Smooth muscle cell (in vitro differentiated cells): ENCODE data around the gene MRPL57. TPM values are rescaled to one million over a fixed set of nuclear protein-coding genes. Genes with fewer than 3 reads are reported as not detected.
"Not testable (repeated sequence)": the region's sequence is repeated elsewhere in the genome, so short reads cannot be mapped to it uniquely, and the experiment has no call there.

Experiments used
- DNase-seq: peaks from one replicate; lab custom pipeline; 2025; ENCODE audit not compliant: unreplicated experiment; lab: John Stamatoyannopoulos, UW
- H2AFZ ChIP-seq: fragments of 200-600 bp; sonication (generic); 2 replicates; pipeline ENCODE4 v1.6.0; 2016; ENCODE audit warnings: antibody characterized with exemption, low read depth, mild to moderate bottlenecking
- H3F3A ChIP-seq: fragments of 200-600 bp; sonication (generic); 2 replicates; pipeline ENCODE4 v1.6.0; 2017; ENCODE audit warnings: antibody characterized with exemption, low read depth
- H3K27ac ChIP-seq: fragments of 200-600 bp; sonication (generic); 2 replicates; pipeline ENCODE4 v1.5.1; 2016; ENCODE audit warnings: low read depth, mild to moderate bottlenecking
- H3K27me3 ChIP-seq: fragments of 200-600 bp; sonication (generic); 2 replicates; pipeline ENCODE4 v1.6.1; 2016; ENCODE audit warnings: low read depth, mild to moderate bottlenecking
- H3K36me3 ChIP-seq: fragments of 200-600 bp; sonication (generic); 2 replicates; pipeline ENCODE4 v1.5.1; 2016; ENCODE audit warnings: low read depth
- H3K4me1 ChIP-seq: fragments of 200-600 bp; sonication (generic); 2 replicates; pipeline ENCODE4 v1.5.1; 2016; ENCODE audit warnings: low read depth
- H3K4me2 ChIP-seq: fragments of 200-600 bp; sonication (generic); 2 replicates; pipeline ENCODE4 v1.6.0; 2016; ENCODE audit warnings: mild to moderate bottlenecking
- H3K4me3 ChIP-seq: fragments of 200-600 bp; sonication (generic); 2 replicates; pipeline ENCODE4 v1.5.1; 2016; ENCODE audit warnings: mild to moderate bottlenecking
- H3K79me2 ChIP-seq: fragments of 200-600 bp; sonication (generic); 2 replicates; pipeline ENCODE4 v1.6.0; 2016; ENCODE audit warnings: low read depth, mild to moderate bottlenecking
- H3K9ac ChIP-seq: fragments of 200-600 bp; sonication (generic); 2 replicates; pipeline ENCODE4 v1.6.0; 2016; ENCODE audit warnings: low read depth
- H3K9me3 ChIP-seq: fragments of 200-600 bp; sonication (generic); replicated peaks from 2 replicates; pipeline ENCODE4 v1.5.1; 2016; ENCODE audit warnings: low read depth
- H4K20me1 ChIP-seq: fragments of 200-600 bp; sonication (generic); 2 replicates; pipeline ENCODE4 v1.6.0; 2016; ENCODE audit warnings: low read depth
- CTCF ChIP-seq: fragments of 200-600 bp; sonication (generic); IDR thresholded peaks from 2 replicates; pipeline ENCODE4 v1.5.1; 2017; ENCODE audit warnings: borderline replicate concordance, mild to moderate bottlenecking, antibody characterized with exemption; ENCODE audit not compliant: insufficient read depth, poor library complexity, severe bottlenecking
- WGBS: methylation state at CpG from one replicate; pipeline ENCODE4 v1.1.7; 2016; ENCODE audit warnings: low lambda C conversion rate; 5-methylcytosine and 5-hydroxymethylcytosine counted together
- polyA plus RNA-seq: library from polyadenylated mRNA; unstranded; fragments of >200 nt; fragmentation: Nextera tagmentation; extraction: Ambion mirVana; gene quantifications from 2 replicates; pipeline ENCODE4 v1.2.1, GENCODE V29; 2016
- total RNA-seq: library from RNA; depleted of rRNA; stranded (reverse); fragments of >200 nt; gene quantifications from 2 replicates; pipeline ENCODE4 v1.2.3, GENCODE V29; 2014

Gene MRPL57
- total and polyA plus RNA-seq, 2 experiments from 2014 or later, result 18.6 to 31.0 TPM

- no peaks in the 10 kb centered on the region for H3F3A ChIP-seq
- WGBS, result 96% methylated on average over 2 of the region's 2 CpGs
- no peaks in the 10 kb centered on the region for H3K27me3 ChIP-seq
- peaks cover 8% of the 10 kb centered on the region for H3K4me1 ChIP-seq
- H3K9me3 ChIP-seq, result no peaks in the 10 kb centered on the region
- no peak overlapping the region for H2AFZ ChIP-seq
- DNase-seq, result no peak
- H3K4me3 ChIP-seq, result no peak overlapping the region
- no peak overlapping the region for H3K27ac ChIP-seq
- TF ChIP-seq CTCF, result no peak
- no peak overlapping the region for H3K4me2 ChIP-seq
- H4K20me1 ChIP-seq, result no peaks in the 10 kb centered on the region
- H3K9ac ChIP-seq, result no peak overlapping the region
- no peaks in the 10 kb centered on the region for H3K36me3 ChIP-seq
- H3K79me2 ChIP-seq, result peaks cover 14% of the 10 kb centered on the region
These were observed 5.2 kb downstream of the MRPL57 start for GRCh38 chr13:21181671-21182070.

- H3K4me1 ChIP-seq, H3K9me3 ChIP-seq, H3K4me2 ChIP-seq, H3K27ac ChIP-seq, DNase-seq, H3K36me3 ChIP-seq, H3K27me3 ChIP-seq, H3K9ac ChIP-seq, H3K79me2 ChIP-seq, H3K4me3 ChIP-seq, H3F3A ChIP-seq, H4K20me1 ChIP-seq, H2AFZ ChIP-seq: not testable (repeated sequence)
- WGBS, result 91% methylated on average over 16 of the region's 35 CpGs
These were observed 10.0 kb downstream of the MRPL57 start for GRCh38 chr13:21186410-21186809.

- H3K27me3 ChIP-seq, H3K9ac ChIP-seq, H3K9me3 ChIP-seq, DNase-seq, H2AFZ ChIP-seq, H4K20me1 ChIP-seq, H3K79me2 ChIP-seq, H3K4me2 ChIP-seq, H3F3A ChIP-seq, H3K4me3 ChIP-seq, H3K27ac ChIP-seq, H3K36me3 ChIP-seq, H3K4me1 ChIP-seq: not testable (repeated sequence)
- 76% methylated on average over 2 of the region's 2 CpGs for WGBS
These were observed 18.3 kb downstream of the MRPL57 start for GRCh38 chr13:21194756-21195155.

- not testable (repeated sequence) for H3K4me2 ChIP-seq, H3K4me1 ChIP-seq, H3K27ac ChIP-seq, H3K79me2 ChIP-seq, H3K27me3 ChIP-seq, H2AFZ ChIP-seq, H3K4me3 ChIP-seq, H3K36me3 ChIP-seq, H3F3A ChIP-seq, DNase-seq, H3K9me3 ChIP-seq, H3K9ac ChIP-seq, H4K20me1 ChIP-seq
- 89% methylated on average over 9 of the region's 9 CpGs for WGBS
These were observed 21.3 kb downstream of the MRPL57 start for GRCh38 chr13:21197606-21198225.

GRCh38 chr13:21198391-21198790 lies 21.9 kb downstream of the MRPL57 start:
- not testable (repeated sequence) for H4K20me1 ChIP-seq, DNase-seq, H3K9me3 ChIP-seq, H2AFZ ChIP-seq, H3K4me3 ChIP-seq, H3F3A ChIP-seq, H3K27ac ChIP-seq, H3K4me2 ChIP-seq, H3K79me2 ChIP-seq, H3K9ac ChIP-seq, H3K27me3 ChIP-seq, H3K4me1 ChIP-seq, H3K36me3 ChIP-seq
- WGBS, result 90% methylated on average over 4 of the region's 4 CpGs

- H3K4me3 ChIP-seq, H3K79me2 ChIP-seq, H3F3A ChIP-seq, H3K9ac ChIP-seq, H3K4me2 ChIP-seq, H3K9me3 ChIP-seq, H3K27me3 ChIP-seq, H4K20me1 ChIP-seq, H3K36me3 ChIP-seq, H2AFZ ChIP-seq, H3K27ac ChIP-seq, DNase-seq, H3K4me1 ChIP-seq: not testable (repeated sequence)
These were observed 25.2 kb downstream of the MRPL57 start for GRCh38 chr13:21201456-21202190.
